ENCODE measurements around the gene SLC4A1. TPM values are rescaled to one million over a fixed set of nuclear protein-coding genes. Genes with fewer than 3 reads are reported as not detected.

Gene SLC4A1
- total RNA-seq (1 to 10 TPM in 2 of 10 donors, under 1 TPM in 8; 0.11 to 2.4 (median 0.53) TPM), polyA plus RNA-seq (under 1 TPM in 1 of 2 donors, not detected in 1; 0.06 TPM)
- long read RNA-seq, donor 1 = 0 reads
- long read RNA-seq, donor 2 = 0 reads
- long read RNA-seq, donor 3 = 0 reads

- intact Hi-C loops (cut with DNase I) = no loop called here
- peaks cover 0 to 16% (median 11%) of the 10 kb centered on the region in 9 donors for H3K4me1 ChIP-seq
- no peak for TF ChIP-seq CTCF (IDR thresholded peaks at IDR 0.05)
- H3K4me3 ChIP-seq = no peak within 1 kb of the TSS
- WGBS, 2 donors = 82 to 85% methylated on average over 14 of the region's 14 CpGs
- no peak for ATAC-seq
- H3K27ac ChIP-seq = no peak within 1 kb of the TSS
- no peaks in the 10 kb centered on the region for H3K9me3 ChIP-seq
- H3K27me3 ChIP-seq = no peaks in the 10 kb centered on the region
- no peaks in the 10 kb centered on the region for H3K36me3 ChIP-seq
- no peak for DNase-seq
Measured at GRCh38 chr17:44267818-44268490, at the start of gene SLC4A1. SLC4A1 (minus strand) TSS chr17:44268135; CDS start chr17:44262866, 5,269 bp downstream.

- Histone ChIP-seq H3K36me3 (peaks cover 0 to 37% (median 24%) of the 10 kb centered on the region in 9 donors), H3K4me3 (no peak overlapping the region), H3K4me1 (peaks cover 4 to 16% (median 8%) of the 10 kb centered on the region in 9 donors), H3K9me3 (no peaks in the 10 kb centered on the region), H3K27ac (no peak overlapping the region), H3K27me3 (peaks cover 15 to 57% (median 51%) of the 10 kb centered on the region in 7 donors)
- DNase-seq = no peak
- no peak for ATAC-seq
- 83 to 87% methylated on average over 6 of the region's 6 CpGs for WGBS, 2 donors
- intact Hi-C loops (cut with DNase I) = no loop called here
- TF ChIP-seq CTCF (IDR thresholded peaks at IDR 0.05) = no peak
Measured at GRCh38 chr17:44317545-44317944, 49.6 kb upstream of the SLC4A1 start.

GRCh38 chr17:44315760-44316731 lies 48.1 kb upstream of the SLC4A1 start:
- DNase-seq (no peak), ATAC-seq (no peak)
- Histone ChIP-seq H3K4me1 (peaks cover 4 to 14% (median 6%) of the 10 kb centered on the region in 9 donors), H3K36me3 (peaks cover 0 to 22% (median 9%) of the 10 kb centered on the region in 9 donors), H3K9me3 (no peaks in the 10 kb centered on the region), H3K4me3 (no peak overlapping the region), H3K27me3 (peaks cover 15 to 61% (median 52%) of the 10 kb centered on the region in 7 donors), H3K27ac (no peak overlapping the region)
- intact Hi-C loops (cut with DNase I) = no loop called here
- 5 to 9% methylated on average over 38 of the region's 38 CpGs for WGBS, 2 donors
- no peak for TF ChIP-seq CTCF (IDR thresholded peaks at IDR 0.05)

Measured in heart right ventricle (tissue), 16 donors.